GM12892 (cell line): ENCODE data around the gene PDGFRA.

Experiments
- POLR2A ChIP-seq: IDR thresholded peaks from 2 replicates; pipeline ENCODE4 v1.6.1; 2011; ENCODE audit warnings: low read depth, low read length, control low read depth
- POLR2AphosphoS5 ChIP-seq: IDR thresholded peaks from 2 replicates; pipeline ENCODE4 v1.6.1; 2011; ENCODE audit warnings: low read depth, low read length, control low read depth
- TAF1 ChIP-seq: IDR thresholded peaks from 2 replicates; pipeline ENCODE4 v1.6.1; 2011; ENCODE audit warnings: low read depth, mild to moderate bottlenecking, control low read depth, low read length, borderline replicate concordance

DNA sequence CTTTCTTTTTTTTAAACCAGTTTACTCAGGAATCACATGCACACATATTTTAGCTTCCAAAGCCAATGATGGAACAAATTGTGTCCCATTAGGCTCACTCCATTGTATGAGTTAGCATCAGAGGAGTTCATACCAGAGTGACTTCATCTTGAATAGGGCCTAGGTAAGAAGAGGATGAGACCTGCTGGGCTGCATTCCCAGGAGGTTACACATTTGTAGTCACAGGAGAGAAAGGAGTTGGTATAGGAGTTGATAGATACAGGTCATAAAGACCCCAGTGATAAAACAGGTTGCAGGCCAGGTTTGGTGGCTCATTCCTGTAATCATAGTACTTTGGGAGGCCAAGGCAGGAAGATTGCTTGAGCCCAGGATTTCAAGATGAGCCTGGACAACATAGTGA lies 9.3 kb downstream of the PDGFRA start:
- no peak for TF ChIP-seq POLR2A
- no peak for TF ChIP-seq POLR2AphosphoS5
- no peak for TF ChIP-seq TAF1
